ENCODE measurements around the gene TMEM238L.
"Not testable (repeated sequence)": the region's sequence is repeated elsewhere in the genome, so short reads cannot be mapped to it uniquely, and the experiment has no call there.

Gene TMEM238L

GRCh38 chr17:10803830-10804475 lies at the start of gene TMEM238L:
Gene TMEM238L, minus strand, starts transcription at chr17:10804099. Its CDS starts 136 bp downstream, at chr17:10803963.
- H3K9ac ChIP-seq (ENCODE audit: low read depth, low read length) = no peak within 1 kb of the TSS
- no peaks in the 10 kb centered on the region for H3K4me1 ChIP-seq (ENCODE audit: control insufficient read depth, insufficient read depth, low read length)
- no peaks in the 10 kb centered on the region for H3K27me3 ChIP-seq (ENCODE audit: control insufficient read depth, insufficient read depth, low read length)
- no peaks in the 10 kb centered on the region for H3K36me3 ChIP-seq (ENCODE audit: control insufficient read depth, insufficient read depth, low read length)
- H3K4me3 ChIP-seq (ENCODE audit: low read depth, low read length) = no peak within 1 kb of the TSS
- H3K9me3 ChIP-seq (ENCODE audit: control insufficient read depth, insufficient read depth, low read length) = no peaks in the 10 kb centered on the region

- not testable (repeated sequence) for H3K36me3 ChIP-seq (ENCODE audit: control insufficient read depth, insufficient read depth, low read length); H3K4me3 ChIP-seq (ENCODE audit: low read depth, low read length); H3K27me3 ChIP-seq (ENCODE audit: control insufficient read depth, insufficient read depth, low read length); H3K9ac ChIP-seq (ENCODE audit: low read depth, low read length); H3K9me3 ChIP-seq (ENCODE audit: control insufficient read depth, insufficient read depth, low read length)
- H3K4me1 ChIP-seq (ENCODE audit: control insufficient read depth, insufficient read depth, low read length) = peaks cover 14% of the 10 kb centered on the region
Measured at GRCh38 chr17:10846636-10847035, 42.7 kb upstream of the TMEM238L start.

GRCh38 chr17:10845388-10845751 lies 41.5 kb upstream of the TMEM238L start:
- peaks cover 3% of the 10 kb centered on the region for H3K36me3 ChIP-seq (ENCODE audit: control insufficient read depth, insufficient read depth, low read length)
- no peak overlapping the region for H3K4me3 ChIP-seq (ENCODE audit: low read depth, low read length)
- H3K4me1 ChIP-seq (ENCODE audit: control insufficient read depth, insufficient read depth, low read length) = peaks cover 14% of the 10 kb centered on the region
- no peak overlapping the region for H3K9ac ChIP-seq (ENCODE audit: low read depth, low read length)
- H3K9me3 ChIP-seq (ENCODE audit: control insufficient read depth, insufficient read depth, low read length) = no peaks in the 10 kb centered on the region
- no peaks in the 10 kb centered on the region for H3K27me3 ChIP-seq (ENCODE audit: control insufficient read depth, insufficient read depth, low read length)

GRCh38 chr17:10844621-10845387 lies 40.9 kb upstream of the TMEM238L start:
- Histone ChIP-seq H3K4me3 (ENCODE audit: low read depth, low read length) (peak overlapping the region; percentile 61), H3K4me1 (ENCODE audit: control insufficient read depth, insufficient read depth, low read length) (peaks cover 14% of the 10 kb centered on the region), H3K9ac (ENCODE audit: low read depth, low read length) (peak overlapping the region; percentile 3), H3K9me3 (ENCODE audit: control insufficient read depth, insufficient read depth, low read length) (no peaks in the 10 kb centered on the region), H3K27me3 (ENCODE audit: control insufficient read depth, insufficient read depth, low read length) (no peaks in the 10 kb centered on the region), H3K36me3 (ENCODE audit: control insufficient read depth, insufficient read depth, low read length) (peaks cover 3% of the 10 kb centered on the region)

- Histone ChIP-seq H3K4me1 (ENCODE audit: control insufficient read depth, insufficient read depth, low read length) (peaks cover 14% of the 10 kb centered on the region), H3K4me3 (ENCODE audit: low read depth, low read length) (peak overlapping the region; percentile 11), H3K9ac (ENCODE audit: low read depth, low read length) (no peak overlapping the region), H3K27me3 (ENCODE audit: control insufficient read depth, insufficient read depth, low read length) (no peaks in the 10 kb centered on the region), H3K36me3 (ENCODE audit: control insufficient read depth, insufficient read depth, low read length) (no peaks in the 10 kb centered on the region), H3K9me3 (ENCODE audit: control insufficient read depth, insufficient read depth, low read length) (no peaks in the 10 kb centered on the region)
Measured at GRCh38 chr17:10843811-10844210, 39.9 kb upstream of the TMEM238L start.

GRCh38 chr17:10842658-10843057 lies 38.8 kb upstream of the TMEM238L start:
- Histone ChIP-seq H3K4me3 (ENCODE audit: low read depth, low read length) (no peak overlapping the region), H3K36me3 (ENCODE audit: control insufficient read depth, insufficient read depth, low read length) (no peaks in the 10 kb centered on the region), H3K9ac (ENCODE audit: low read depth, low read length) (no peak overlapping the region), H3K27me3 (ENCODE audit: control insufficient read depth, insufficient read depth, low read length) (no peaks in the 10 kb centered on the region), H3K4me1 (ENCODE audit: control insufficient read depth, insufficient read depth, low read length) (peaks cover 16% of the 10 kb centered on the region), H3K9me3 (ENCODE audit: control insufficient read depth, insufficient read depth, low read length) (no peaks in the 10 kb centered on the region)

GRCh38 chr17:10838682-10839081 lies 34.8 kb upstream of the TMEM238L start:
- Histone ChIP-seq H3K4me1 (ENCODE audit: control insufficient read depth, insufficient read depth, low read length) (peaks cover 7% of the 10 kb centered on the region), H3K9ac (ENCODE audit: low read depth, low read length) (no peak overlapping the region), H3K4me3 (ENCODE audit: low read depth, low read length) (no peak overlapping the region), H3K9me3 (ENCODE audit: control insufficient read depth, insufficient read depth, low read length) (no peaks in the 10 kb centered on the region), H3K27me3 (ENCODE audit: control insufficient read depth, insufficient read depth, low read length) (no peaks in the 10 kb centered on the region), H3K36me3 (ENCODE audit: control insufficient read depth, insufficient read depth, low read length) (no peaks in the 10 kb centered on the region)

GRCh38 chr17:10837921-10838320 lies 34.0 kb upstream of the TMEM238L start, which contains the start of gene PIRT:
Gene PIRT, minus strand, starts transcription at chr17:10838087. Its CDS starts 12,442 bp downstream, at chr17:10825645.
- peaks cover 2% of the 10 kb centered on the region for H3K4me1 ChIP-seq (ENCODE audit: control insufficient read depth, insufficient read depth, low read length)
- H3K4me3 ChIP-seq (ENCODE audit: low read depth, low read length) = no peak within 1 kb of the TSS
- no peaks in the 10 kb centered on the region for H3K36me3 ChIP-seq (ENCODE audit: control insufficient read depth, insufficient read depth, low read length)

GRCh38 chr17:10836966-10837590 lies 33.2 kb upstream of the TMEM238L start:
- H3K9ac ChIP-seq (ENCODE audit: low read depth, low read length) = no peak overlapping the region
- H3K36me3 ChIP-seq (ENCODE audit: control insufficient read depth, insufficient read depth, low read length) = no peaks in the 10 kb centered on the region
- no peaks in the 10 kb centered on the region for H3K9me3 ChIP-seq (ENCODE audit: control insufficient read depth, insufficient read depth, low read length)
- H3K4me3 ChIP-seq (ENCODE audit: low read depth, low read length) = no peak overlapping the region
- no peaks in the 10 kb centered on the region for H3K27me3 ChIP-seq (ENCODE audit: control insufficient read depth, insufficient read depth, low read length)
- peaks cover 2% of the 10 kb centered on the region for H3K4me1 ChIP-seq (ENCODE audit: control insufficient read depth, insufficient read depth, low read length)

More at GRCh38 chr17:10837921-10838320, 34.0 kb upstream of the TMEM238L start, which contains the start of gene PIRT:
- no peak within 1 kb of the TSS for H3K9ac ChIP-seq (ENCODE audit: low read depth, low read length)
- no peaks in the 10 kb centered on the region for H3K9me3 ChIP-seq (ENCODE audit: control insufficient read depth, insufficient read depth, low read length)
- H3K27me3 ChIP-seq (ENCODE audit: control insufficient read depth, insufficient read depth, low read length) = no peaks in the 10 kb centered on the region

- Histone ChIP-seq H3K27me3 (ENCODE audit: control insufficient read depth, insufficient read depth, low read length) (no peaks in the 10 kb centered on the region), H3K9me3 (ENCODE audit: control insufficient read depth, insufficient read depth, low read length) (no peaks in the 10 kb centered on the region), H3K9ac (ENCODE audit: low read depth, low read length) (no peak overlapping the region), H3K36me3 (ENCODE audit: control insufficient read depth, insufficient read depth, low read length) (no peaks in the 10 kb centered on the region), H3K4me3 (ENCODE audit: low read depth, low read length) (no peak overlapping the region), H3K4me1 (ENCODE audit: control insufficient read depth, insufficient read depth, low read length) (peaks cover 2% of the 10 kb centered on the region)
Measured at GRCh38 chr17:10836145-10836544, 32.2 kb upstream of the TMEM238L start.

- no peak overlapping the region for H3K4me3 ChIP-seq (ENCODE audit: low read depth, low read length)
- H3K4me1 ChIP-seq (ENCODE audit: control insufficient read depth, insufficient read depth, low read length) = peaks cover 11% of the 10 kb centered on the region
- no peak overlapping the region for H3K9ac ChIP-seq (ENCODE audit: low read depth, low read length)
- no peaks in the 10 kb centered on the region for H3K36me3 ChIP-seq (ENCODE audit: control insufficient read depth, insufficient read depth, low read length)
- H3K9me3 ChIP-seq (ENCODE audit: control insufficient read depth, insufficient read depth, low read length) = no peaks in the 10 kb centered on the region
- no peaks in the 10 kb centered on the region for H3K27me3 ChIP-seq (ENCODE audit: control insufficient read depth, insufficient read depth, low read length)
Measured at GRCh38 chr17:10831696-10832095, 27.8 kb upstream of the TMEM238L start.
